ENCODE results near the gene SCAMP4. TPM values are rescaled to one million over a fixed set of nuclear protein-coding genes. Genes with fewer than 3 reads are reported as not detected.

SCAMP4 gene
- total and polyA plus RNA-seq, 5 experiments from 2014 or later: 12.1 to 23.4 (median 15.5) TPM

- H3K9me3 Mint-ChIP-seq: peaks cover 0 to 4% (median 0%) of the 10 kb centered on the region in 9 donors
- POLR2A ChIA-PET: interaction anchor here (0.8 to 2.0 kb wide), 3 partner anchors 33 to 72 kb away, joined by 3 to 4 read pairs (median 3); no protein-coding TSS in a partner anchor
Measured at GRCh38 chr19:1936916-1937610, 31.9 kb downstream of the SCAMP4 start.

GRCh38 chr19:1938071-1938470 lies 32.9 kb downstream of the SCAMP4 start:
- POLR2A ChIA-PET: interaction anchor here (2.0 kb wide), 1 partner anchor 73 kb away, joined by 4 read pairs; no protein-coding TSS in a partner anchor
- Mint-ChIP-seq H3K27ac (peak overlapping the region in 9 of 10 donors; percentile 61 to 94 (median 76)), H3K27me3 (no peaks in the 10 kb centered on the region), H3K4me1 (peaks cover 20 to 32% (median 28%) of the 10 kb centered on the region in 4 donors), H3K36me3 (peaks cover 0 to 3% (median 0%) of the 10 kb centered on the region in 3 donors), H3K9me3 (peaks cover 0 to 4% (median 0%) of the 10 kb centered on the region in 9 donors), H3K4me3 (peak overlapping the region in 2 of 10 donors; percentile 14 to 41)
- no peak for DNase-seq
- ATAC-seq: no peak

More at GRCh38 chr19:1936916-1937610, 31.9 kb downstream of the SCAMP4 start:
- Mint-ChIP-seq H3K36me3 (peaks cover 0 to 3% (median 0%) of the 10 kb centered on the region in 3 donors), H3K27me3 (no peaks in the 10 kb centered on the region), H3K4me3 (no peak overlapping the region), H3K4me1 (peaks cover 17 to 33% (median 23%) of the 10 kb centered on the region in 4 donors), H3K27ac (peak overlapping the region in 8 of 10 donors; percentile 20 to 94 (median 82))
- DNase-seq (no peak), ATAC-seq (no peak)

GRCh38 chr19:1941146-1942077 lies 36.2 kb downstream of the SCAMP4 start, which contains the start of gene CSNK1G2:
Gene CSNK1G2 (plus strand): TSS chr19:1941172. CDS start chr19:1969773, 28,601 bp downstream.
- DNase-seq (peak in 2 of 10 donors; percentile 23 to 38), ATAC-seq (peak; percentile 29 to 37)
- Mint-ChIP-seq H3K4me1 (peaks cover 20 to 45% (median 34%) of the 10 kb centered on the region in 4 donors), H3K36me3 (no peaks in the 10 kb centered on the region), H3K27ac (peak within 1 kb of the TSS; percentile 94 to 100 (median 99)), H3K9me3 (no peaks in the 10 kb centered on the region), H3K4me3 (peak within 1 kb of the TSS; percentile 93 to 98 (median 97)), H3K27me3 (no peaks in the 10 kb centered on the region)
- POLR2A ChIA-PET: interaction anchor here (0.6 to 3.2 kb wide), 23 partner anchors 10 to 1143 kb away, joined by 3 to 26 read pairs (median 4); partner anchors contain the start of genes ABHD17A, CIRBP, GADD45B and IZUMO4

GRCh38 chr19:1942078-1942933 lies 37.1 kb downstream of the SCAMP4 start:
- H3K9me3 Mint-ChIP-seq: no peaks in the 10 kb centered on the region
- POLR2A ChIA-PET: interaction anchor here (0.6 to 3.2 kb wide), 31 partner anchors 11 to 1144 kb away, joined by 3 to 26 read pairs (median 4); partner anchors contain the start of genes ABHD17A, CIRBP, GADD45B and IZUMO4
- H3K27me3 Mint-ChIP-seq: no peaks in the 10 kb centered on the region
- ATAC-seq (peak; percentile 64 to 70), DNase-seq (peak; percentile 65 to 89 (median 84))
- H3K4me1 Mint-ChIP-seq: peaks cover 16 to 52% (median 34%) of the 10 kb centered on the region in 4 donors
- peak overlapping the region; percentile 94 to 100 (median 98) for H3K27ac Mint-ChIP-seq
- no peaks in the 10 kb centered on the region for H3K36me3 Mint-ChIP-seq
- peak overlapping the region; percentile 93 to 98 (median 97) for H3K4me3 Mint-ChIP-seq

- Mint-ChIP-seq H3K4me1 (peaks cover 16 to 48% (median 34%) of the 10 kb centered on the region in 4 donors), H3K27me3 (no peaks in the 10 kb centered on the region), H3K27ac (peak overlapping the region; percentile 94 to 100 (median 98)), H3K36me3 (no peaks in the 10 kb centered on the region), H3K4me3 (peak overlapping the region; percentile 93 to 98 (median 97)), H3K9me3 (no peaks in the 10 kb centered on the region)
- DNase-seq (no peak), ATAC-seq (no peak)
- POLR2A ChIA-PET: interaction anchor here (0.6 to 3.2 kb wide), 21 partner anchors 12 to 1145 kb away, joined by 3 to 26 read pairs (median 4); partner anchors contain the start of genes ABHD17A, IZUMO4 and MKNK2
Measured at GRCh38 chr19:1942934-1943555, 37.8 kb downstream of the SCAMP4 start.

GRCh38 chr19:1943661-1944087 lies 38.5 kb downstream of the SCAMP4 start:
- Mint-ChIP-seq H3K9me3 (no peaks in the 10 kb centered on the region), H3K4me3 (peak overlapping the region; percentile 93 to 98 (median 97)), H3K27ac (peak overlapping the region; percentile 94 to 100 (median 98)), H3K36me3 (no peaks in the 10 kb centered on the region), H3K4me1 (peaks cover 16 to 51% (median 38%) of the 10 kb centered on the region in 4 donors), H3K27me3 (no peaks in the 10 kb centered on the region)
- POLR2A ChIA-PET: interaction anchor here (0.6 to 3.2 kb wide), 8 partner anchors 12 to 142 kb away, joined by 3 to 26 read pairs (median 6); partner anchors contain the start of gene MKNK2
- DNase-seq (no peak), ATAC-seq (no peak)

- no peaks in the 10 kb centered on the region for H3K27me3 Mint-ChIP-seq
- no peak for DNase-seq
Measured at GRCh38 chr19:1944088-1944915, 39.1 kb downstream of the SCAMP4 start.

GRCh38 chr19:1944916-1945561 lies 39.8 kb downstream of the SCAMP4 start:
- Mint-ChIP-seq H3K9me3 (no peaks in the 10 kb centered on the region), H3K36me3 (peaks cover 0 to 4% (median 0%) of the 10 kb centered on the region in 3 donors), H3K4me3 (peak overlapping the region in 6 of 10 donors; percentile 7 to 93 (median 46)), H3K4me1 (peaks cover 16 to 55% (median 43%) of the 10 kb centered on the region in 4 donors), H3K27me3 (no peaks in the 10 kb centered on the region), H3K27ac (peak overlapping the region in 4 of 10 donors; percentile 52 to 87 (median 82))
- ATAC-seq (no peak), DNase-seq (no peak)
- POLR2A ChIA-PET: interaction anchor here (0.7 to 2.0 kb wide), 3 partner anchors 97 to 489 kb away, joined by 5 read pairs; no protein-coding TSS in a partner anchor

More at GRCh38 chr19:1944088-1944915, 39.1 kb downstream of the SCAMP4 start:
- H3K4me1 Mint-ChIP-seq: peaks cover 18 to 57% (median 45%) of the 10 kb centered on the region in 4 donors
- POLR2A ChIA-PET: interaction anchor here (0.8 to 3.2 kb wide), 4 partner anchors 13 to 141 kb away, joined by 3 to 26 read pairs (median 8); partner anchors contain the start of gene MKNK2
- peak overlapping the region; percentile 7 to 98 (median 79) for H3K4me3 Mint-ChIP-seq
- peak overlapping the region in 8 of 10 donors; percentile 47 to 100 (median 90) for H3K27ac Mint-ChIP-seq
- H3K36me3 Mint-ChIP-seq: peaks cover 0 to 3% (median 0%) of the 10 kb centered on the region in 3 donors
- no peaks in the 10 kb centered on the region for H3K9me3 Mint-ChIP-seq
- ATAC-seq: no peak

GRCh38 chr19:1945899-1946298 lies 40.7 kb downstream of the SCAMP4 start:
- Mint-ChIP-seq H3K9me3 (no peaks in the 10 kb centered on the region), H3K36me3 (peaks cover 0 to 12% (median 0%) of the 10 kb centered on the region in 3 donors), H3K27ac (peak overlapping the region in 9 of 10 donors; percentile 41 to 93 (median 84)), H3K4me1 (peaks cover 14 to 60% (median 44%) of the 10 kb centered on the region in 4 donors), H3K27me3 (no peaks in the 10 kb centered on the region), H3K4me3 (peak overlapping the region in 8 of 10 donors; percentile 4 to 80 (median 32))
- ATAC-seq (no peak), DNase-seq (peak in 5 of 10 donors; percentile 30 to 74 (median 40))
- POLR2A ChIA-PET: interaction anchor here (0.5 to 2.0 kb wide), 7 partner anchors 17 to 533 kb away, joined by 3 to 5 read pairs (median 4); partner anchors contain the start of gene PEAK3

Measured in naive thymus-derived CD8-positive, alpha-beta T cell (primary cell).